HG03025 (cell line): ENCODE data around the gene THAP11.
A peak's percentile ranks its signal among the peaks of the same experiment; 100 is the strongest.
"Not testable (repeated sequence)": the region's sequence is repeated elsewhere in the genome, so short reads cannot be mapped to it uniquely, and the experiment has no call there.

Experiments used
- ATAC-seq: cut with Tn5 transposase; IDR thresholded peaks from one replicate; pipeline ENCODE4 v1.9.1; 2021; ENCODE audit warnings: mild to moderate bottlenecking, moderate library complexity; ENCODE audit not compliant: unreplicated experiment, low FRiP score

The THAP11 gene

GRCh38 chr16:67860589-67861398 is 18.7 kb downstream of the THAP11 start:
- no peak for ATAC-seq

- ATAC-seq, result no peak
These were observed 19.8 kb downstream of the THAP11 start for GRCh38 chr16:67861877-67862276.

GRCh38 chr16:67862623-67863583 is 20.8 kb downstream of the THAP11 start:
- no peak for ATAC-seq

- not testable (repeated sequence) for ATAC-seq
These were observed 21.9 kb downstream of the THAP11 start for GRCh38 chr16:67864044-67864443.

- no peak for ATAC-seq
These were observed 22.5 kb downstream of the THAP11 start for GRCh38 chr16:67864594-67864993.

- no peak for ATAC-seq
These were observed 23.2 kb downstream of the THAP11 start for GRCh38 chr16:67865318-67865717.

GRCh38 chr16:67868290-67868689 is 26.2 kb downstream of the THAP11 start:
- no peak for ATAC-seq

- no peak for ATAC-seq
These were observed 27.5 kb downstream of the THAP11 start for GRCh38 chr16:67869653-67870052.

GRCh38 chr16:67871256-67871655 is 29.1 kb downstream of the THAP11 start:
- ATAC-seq, result no peak

- ATAC-seq, result no peak
These were observed 30.1 kb downstream of the THAP11 start for GRCh38 chr16:67872131-67872630.

GRCh38 chr16:67872631-67873434 is 30.7 kb downstream of the THAP11 start, which contains the start of gene EDC4:
Gene EDC4, plus strand, starts transcription at chr16:67873052. Its CDS starts 210 bp downstream, at chr16:67873262.
- peak; percentile 67 for ATAC-seq

GRCh38 chr16:67873435-67874370 is 31.6 kb downstream of the THAP11 start:
- peak; percentile 18 for ATAC-seq

- no peak for ATAC-seq
These were observed 32.3 kb downstream of the THAP11 start for GRCh38 chr16:67874372-67874771.

- ATAC-seq, result no peak
These were observed 34.9 kb downstream of the THAP11 start for GRCh38 chr16:67877064-67877463.

- no peak for ATAC-seq
These were observed 36.1 kb downstream of the THAP11 start for GRCh38 chr16:67878232-67878631.

- no peak for ATAC-seq
These were observed 36.7 kb downstream of the THAP11 start for GRCh38 chr16:67878846-67879245.

- no peak for ATAC-seq
These were observed 37.3 kb downstream of the THAP11 start for GRCh38 chr16:67879462-67879861.

- no peak for ATAC-seq
These were observed 37.8 kb downstream of the THAP11 start for GRCh38 chr16:67879936-67880335.

- no peak for ATAC-seq
These were observed 38.5 kb downstream of the THAP11 start for GRCh38 chr16:67880584-67880983.
